Measurements from ENCODE around the gene LIPC. TPM values are rescaled to one million over a fixed set of nuclear protein-coding genes. Genes with fewer than 3 reads are reported as not detected.

LIPC gene
- total and polyA plus RNA-seq, 3 donors from 2014 or later: 0.12 to 0.37 TPM; not detected in 1

GRCh38 chr15:58504674-58505234, 73.0 kb downstream of the LIPC start:
- Histone ChIP-seq H3K36me3 (ENCODE audit: low read depth, missing control alignments) (no peaks in the 10 kb centered on the region), H3K9me3 (no peaks in the 10 kb centered on the region), H3K4me1 (no peaks in the 10 kb centered on the region), H3K27me3 (no peaks in the 10 kb centered on the region), H3K4me3 (no peak overlapping the region), H3K27ac (no peak overlapping the region)
- no peak for DNase-seq
- no peak for TF ChIP-seq POLR2A (IDR thresholded peaks at IDR 0.05)
- TF ChIP-seq CTCF (IDR thresholded peaks at IDR 0.05): no peak
- 86 to 95% methylated on average over 6 of the region's 6 CpGs for WGBS, 2 donors
- intact Hi-C loops (cut with DNase I; ENCODE audit: low total_unique reads): no loop called here

GRCh38 chr15:58505581-58505980, 73.8 kb downstream of the LIPC start:
- no peaks in the 10 kb centered on the region for H3K4me1 ChIP-seq
- H3K36me3 ChIP-seq (ENCODE audit: low read depth, missing control alignments): no peaks in the 10 kb centered on the region
- no peak for TF ChIP-seq CTCF (IDR thresholded peaks at IDR 0.05)
- TF ChIP-seq POLR2A (IDR thresholded peaks at IDR 0.05): no peak
- 92 to 93% methylated on average over 6 to 7 of the region's 7 CpGs for WGBS, 2 donors
- H3K27ac ChIP-seq: no peak overlapping the region
- DNase-seq: no peak
- intact Hi-C loops (cut with DNase I; ENCODE audit: low total_unique reads): no loop called here
- H3K27me3 ChIP-seq: no peaks in the 10 kb centered on the region
- no peaks in the 10 kb centered on the region for H3K9me3 ChIP-seq
- no peak overlapping the region for H3K4me3 ChIP-seq

- no peaks in the 10 kb centered on the region for H3K27me3 ChIP-seq
- intact Hi-C loops (cut with DNase I; ENCODE audit: low total_unique reads): no loop called here
- H3K4me3 ChIP-seq: no peak overlapping the region
- no peaks in the 10 kb centered on the region for H3K36me3 ChIP-seq (ENCODE audit: low read depth, missing control alignments)
- H3K27ac ChIP-seq: no peak overlapping the region
- 70 to 74% methylated on average over 4 of the region's 4 CpGs for WGBS, 2 donors
- no peak for DNase-seq
- TF ChIP-seq POLR2A (IDR thresholded peaks at IDR 0.05): no peak
- no peaks in the 10 kb centered on the region for H3K4me1 ChIP-seq
- H3K9me3 ChIP-seq: no peaks in the 10 kb centered on the region
These were observed 74.3 kb downstream of the LIPC start for GRCh38 chr15:58506064-58506490.

- WGBS, 2 donors: 83 to 91% methylated on average over 9 of the region's 9 CpGs
- intact Hi-C loops (cut with DNase I; ENCODE audit: low total_unique reads): no loop called here
These were observed 75.2 kb downstream of the LIPC start for GRCh38 chr15:58506783-58507668.

More at GRCh38 chr15:58506783-58507668, 75.2 kb downstream of the LIPC start:
- TF ChIP-seq POLR2A (IDR thresholded peaks at IDR 0.05) (no peak), CTCF (IDR thresholded peaks at IDR 0.05) (no peak)
- H3K27ac ChIP-seq: no peak overlapping the region
- H3K4me3 ChIP-seq: no peak overlapping the region
- H3K27me3 ChIP-seq: no peaks in the 10 kb centered on the region
- H3K9me3 ChIP-seq: no peaks in the 10 kb centered on the region
- no peaks in the 10 kb centered on the region for H3K36me3 ChIP-seq (ENCODE audit: low read depth, missing control alignments)
- H3K4me1 ChIP-seq: no peaks in the 10 kb centered on the region
- no peak for DNase-seq

Data from testis (tissue), 3 donors.